Osteocyte (in vitro differentiated cells): ENCODE measurements around the gene CLDN24. TPM values are rescaled to one million over a fixed set of nuclear protein-coding genes. Genes with fewer than 3 reads are reported as not detected.

ENCODE experiments used
- DNase-seq: peaks from one replicate; pipeline ENCODE4 v3.0.0; 2021; ENCODE audit warnings: mixed read lengths; ENCODE audit not compliant: unreplicated experiment; ENCODE audit errors: extremely low spot score
- H3K27ac Mint-ChIP-seq: one replicate; pipeline ENCODE4 v1.8.0; 2021; ENCODE audit warnings: mild to moderate bottlenecking, mixed read lengths; ENCODE audit not compliant: unreplicated experiment
- H3K27me3 Mint-ChIP-seq: one replicate; pipeline ENCODE4 v1.8.0; 2021; ENCODE audit warnings: mixed read lengths; ENCODE audit not compliant: unreplicated experiment
- H3K36me3 Mint-ChIP-seq: one replicate; pipeline ENCODE4 v1.8.0; 2021; ENCODE audit warnings: mixed read lengths; ENCODE audit not compliant: unreplicated experiment
- H3K4me1 Mint-ChIP-seq: one replicate; pipeline ENCODE4 v1.8.0; 2021; ENCODE audit warnings: mixed read lengths; ENCODE audit not compliant: unreplicated experiment
- H3K4me3 Mint-ChIP-seq: one replicate; pipeline ENCODE4 v1.8.0; 2021; ENCODE audit warnings: mild to moderate bottlenecking, moderate library complexity, mixed read lengths; ENCODE audit not compliant: unreplicated experiment
- H3K9me3 Mint-ChIP-seq: one replicate; pipeline ENCODE4 v1.8.0; 2021; ENCODE audit warnings: mixed read lengths; ENCODE audit not compliant: unreplicated experiment
- total RNA-seq: library from RNA; stranded (reverse); gene quantifications from 2 replicates; pipeline ENCODE4 v1.2.1, GENCODE V29; 2021
- TF ChIP-seq, protein P1 (sequence below): fragments of 200-600 bp; sonication (generic); IDR thresholded peaks from 2 replicates; pipeline ENCODE4 v1.5.0; 2021; ENCODE audit warnings: antibody characterized with exemption, mild to moderate bottlenecking, moderate library complexity

Gene CLDN24
- total RNA-seq, 1 donor from 2014 or later = not detected

GRCh38 chr4:183323295-183323694 lies 1.1 kb upstream of the CLDN24 start:
- H3K9me3 Mint-ChIP-seq = peaks cover 8% of the 10 kb centered on the region
- H3K4me1 Mint-ChIP-seq = no peaks in the 10 kb centered on the region
- H3K27me3 Mint-ChIP-seq = no peaks in the 10 kb centered on the region

DNA sequence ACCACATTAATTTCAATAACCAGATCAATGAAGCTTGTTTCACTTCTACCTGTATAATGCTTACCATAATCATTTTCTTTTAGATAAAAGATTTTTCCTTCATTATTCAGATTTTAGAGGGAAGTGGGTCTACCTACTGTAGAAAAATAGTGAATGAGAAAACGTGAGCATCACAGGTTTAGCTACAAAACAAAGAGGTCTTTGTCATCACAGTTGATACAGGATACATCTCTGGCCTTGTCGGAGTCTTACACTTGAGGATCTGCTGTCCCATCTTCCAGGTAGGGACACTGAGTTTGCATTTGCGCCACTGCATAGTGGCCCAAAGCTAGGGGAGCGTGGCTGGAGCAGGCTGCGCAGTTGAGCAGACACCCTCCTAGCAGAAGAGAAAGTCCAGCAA lies 710 bp downstream of the CLDN24 start:
- Mint-ChIP-seq H3K27me3 (no peaks in the 10 kb centered on the region), H3K36me3 (peaks cover 38% of the 10 kb centered on the region), H3K9me3 (peaks cover 5% of the 10 kb centered on the region), H3K4me3 (no peak overlapping the region), H3K27ac (no peak overlapping the region), H3K4me1 (no peaks in the 10 kb centered on the region)
- TF ChIP-seq, protein P1, sequence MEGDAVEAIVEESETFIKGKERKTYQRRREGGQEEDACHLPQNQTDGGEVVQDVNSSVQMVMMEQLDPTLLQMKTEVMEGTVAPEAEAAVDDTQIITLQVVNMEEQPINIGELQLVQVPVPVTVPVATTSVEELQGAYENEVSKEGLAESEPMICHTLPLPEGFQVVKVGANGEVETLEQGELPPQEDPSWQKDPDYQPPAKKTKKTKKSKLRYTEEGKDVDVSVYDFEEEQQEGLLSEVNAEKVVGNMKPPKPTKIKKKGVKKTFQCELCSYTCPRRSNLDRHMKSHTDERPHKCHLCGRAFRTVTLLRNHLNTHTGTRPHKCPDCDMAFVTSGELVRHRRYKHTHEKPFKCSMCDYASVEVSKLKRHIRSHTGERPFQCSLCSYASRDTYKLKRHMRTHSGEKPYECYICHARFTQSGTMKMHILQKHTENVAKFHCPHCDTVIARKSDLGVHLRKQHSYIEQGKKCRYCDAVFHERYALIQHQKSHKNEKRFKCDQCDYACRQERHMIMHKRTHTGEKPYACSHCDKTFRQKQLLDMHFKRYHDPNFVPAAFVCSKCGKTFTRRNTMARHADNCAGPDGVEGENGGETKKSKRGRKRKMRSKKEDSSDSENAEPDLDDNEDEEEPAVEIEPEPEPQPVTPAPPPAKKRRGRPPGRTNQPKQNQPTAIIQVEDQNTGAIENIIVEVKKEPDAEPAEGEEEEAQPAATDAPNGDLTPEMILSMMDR = no peak
- no peak for DNase-seq

More at GRCh38 chr4:183323295-183323694, 1.1 kb upstream of the CLDN24 start:
- peaks cover 38% of the 10 kb centered on the region for H3K36me3 Mint-ChIP-seq
- H3K27ac Mint-ChIP-seq = no peak overlapping the region
- DNase-seq = no peak
- TF ChIP-seq, protein P1 = no peak
- no peak overlapping the region for H3K4me3 Mint-ChIP-seq

DNA sequence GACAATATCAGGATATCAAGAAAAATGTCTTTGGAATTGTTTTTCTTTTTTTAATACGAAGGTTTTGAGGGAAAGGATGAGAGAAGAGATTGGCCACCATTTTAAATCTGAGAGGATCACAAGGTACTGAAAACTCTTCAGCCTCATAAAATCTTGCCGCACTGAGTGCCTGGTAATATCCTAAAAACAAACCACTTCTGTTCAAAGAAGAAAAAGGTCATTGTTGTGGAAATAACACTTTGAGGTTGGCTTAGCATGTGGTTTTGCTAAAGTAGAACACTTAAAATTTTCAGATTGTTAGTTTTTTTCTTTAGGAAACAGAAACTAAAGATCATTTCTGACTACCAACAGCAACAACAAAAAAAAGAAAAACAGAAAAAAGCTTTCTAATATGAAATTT lies 1.1 kb downstream of the CLDN24 start:
- Mint-ChIP-seq H3K36me3 (peaks cover 40% of the 10 kb centered on the region), H3K27ac (no peak overlapping the region), H3K27me3 (no peaks in the 10 kb centered on the region), H3K4me3 (no peak overlapping the region), H3K9me3 (peaks cover under 1% of the 10 kb centered on the region), H3K4me1 (no peaks in the 10 kb centered on the region)
- TF ChIP-seq, protein P1 = no peak
- DNase-seq = no peak

DNA sequence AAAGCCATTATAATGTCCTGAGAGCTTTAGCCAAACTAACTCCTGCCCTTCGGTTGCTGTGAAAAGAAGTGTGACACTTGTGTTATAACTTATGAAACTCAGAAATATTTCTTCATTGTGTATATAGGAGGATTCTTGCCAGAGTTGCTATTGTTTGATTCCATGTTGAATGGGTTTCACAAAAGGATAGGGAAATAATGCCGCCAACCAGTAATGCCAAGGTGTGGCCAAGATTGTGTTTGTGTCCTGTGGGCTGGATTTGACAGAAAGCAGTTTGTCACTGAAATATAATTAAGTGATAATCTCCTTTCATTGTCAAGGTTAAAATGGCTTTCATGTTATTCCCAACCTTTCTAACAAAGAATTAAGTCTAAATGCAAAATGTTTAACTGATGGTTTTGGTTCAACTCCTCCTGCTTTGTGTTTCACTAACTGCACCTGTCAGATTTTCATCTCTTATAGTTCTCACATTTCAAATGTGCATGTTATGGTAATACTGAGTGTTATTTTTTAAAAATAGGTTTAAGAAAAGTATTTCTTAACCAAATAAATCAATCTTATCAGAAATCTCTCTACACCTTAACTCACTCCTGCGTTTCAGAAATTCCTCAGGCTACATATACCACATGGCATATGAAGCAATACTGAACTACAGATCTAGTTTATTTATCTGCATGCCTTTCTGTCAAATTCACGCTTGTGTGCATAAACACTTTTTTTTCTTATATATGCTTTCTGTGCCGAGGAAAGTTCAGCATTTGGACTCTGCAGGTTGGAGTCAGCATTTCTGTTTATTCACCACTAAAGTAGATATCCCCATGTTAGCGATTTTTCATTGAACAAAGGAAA lies 1.8 kb downstream of the CLDN24 start, which contains the start of gene CLDN22:
TSS of gene CLDN22 (minus strand) at position 66 of the 849 bp plus-strand sequence. CDS start at position 8, 58 bp downstream.
- Mint-ChIP-seq H3K9me3 (no peaks in the 10 kb centered on the region), H3K27ac (no peak within 1 kb of the TSS), H3K27me3 (no peaks in the 10 kb centered on the region), H3K4me3 (no peak within 1 kb of the TSS), H3K4me1 (no peaks in the 10 kb centered on the region), H3K36me3 (peaks cover 36% of the 10 kb centered on the region)
- TF ChIP-seq, protein P1 = no peak
- DNase-seq = no peak

- Mint-ChIP-seq H3K27ac (no peak overlapping the region), H3K4me3 (no peak overlapping the region), H3K36me3 (peaks cover 51% of the 10 kb centered on the region), H3K4me1 (no peaks in the 10 kb centered on the region), H3K27me3 (no peaks in the 10 kb centered on the region), H3K9me3 (no peaks in the 10 kb centered on the region)
- no peak for DNase-seq
- TF ChIP-seq, protein P1 = no peak
These were observed 3.6 kb downstream of the CLDN24 start for GRCh38 chr4:183318656-183319055.
